WTC11 (cell line): ENCODE data around the gene MAML2. TPM values are rescaled to one million over a fixed set of nuclear protein-coding genes. Genes with fewer than 3 reads are reported as not detected.

Experiments
- ATAC-seq: fragments of 200-7000 bp; cut with Tn5 transposase; 2 replicates; pipeline ENCODE4 v1.10.0; 2021; ENCODE audit warnings: mild to moderate bottlenecking, moderate library complexity
- CTCF ChIA-PET: fragments of 300-600 bp; sonication (Branson Sonifier 250); formaldehyde crosslinking; loops from one replicate; lab custom pipeline; 2021; ENCODE audit warnings: antibody characterized with exemption; lab: Charles Lee
- POLR2A ChIA-PET: fragments of 350-600 bp; sonication (Branson Sonifier 250); formaldehyde crosslinking; loops from one replicate; lab custom pipeline; 2021; ENCODE audit warnings: antibody characterized with exemption; lab: Charles Lee
- DNase-seq: peaks from one replicate; pipeline ENCODE4 v3.0.0; 2021; ENCODE audit warnings: low spot score
- H3K27ac Mint-ChIP-seq: 2 replicates; pipeline ENCODE4 v1.8.0; 2021; ENCODE audit warnings: mixed read lengths
- H3K27me3 Mint-ChIP-seq: 2 replicates; pipeline ENCODE4 v1.8.0; 2021; ENCODE audit warnings: low read depth, mild to moderate bottlenecking, moderate library complexity, mixed read lengths
- H3K36me3 Mint-ChIP-seq: 2 replicates; pipeline ENCODE4 v1.8.0; 2021; ENCODE audit warnings: mixed read lengths
- H3K4me1 Mint-ChIP-seq: 2 replicates; pipeline ENCODE4 v1.8.0; 2022; ENCODE audit warnings: mixed read lengths
- H3K4me3 Mint-ChIP-seq: 2 replicates; pipeline ENCODE4 v1.8.0; 2021; ENCODE audit warnings: mild to moderate bottlenecking, moderate library complexity, mixed read lengths
- H3K9me3 Mint-ChIP-seq: 2 replicates; pipeline ENCODE4 v1.8.0; 2021; ENCODE audit warnings: mixed read lengths
- ATF1 ChIP-seq: sonication (generic); formaldehyde crosslinking; IDR thresholded peaks from 2 replicates; pipeline ENCODE4 v1.8.1; 2023; ENCODE audit warnings: mild to moderate bottlenecking, moderate library complexity, missing genetic modification reagents
- ATF3 ChIP-seq: sonication (generic); formaldehyde crosslinking; conservative IDR thresholded peaks from 2 replicates; pipeline ENCODE4 v1.8.1; 2022; ENCODE audit warnings: mild to moderate bottlenecking, missing genetic modification reagents
- CREB1 ChIP-seq: sonication (generic); formaldehyde crosslinking; IDR thresholded peaks from 2 replicates; pipeline ENCODE4 v1.8.0; 2023; ENCODE audit warnings: mild to moderate bottlenecking, missing genetic modification reagents
- CREM ChIP-seq: sonication (generic); formaldehyde crosslinking; IDR thresholded peaks from 2 replicates; pipeline ENCODE4 v1.8.1; 2022; ENCODE audit warnings: mild to moderate bottlenecking, missing genetic modification reagents, moderate library complexity
- E2F4 ChIP-seq: sonication (generic); formaldehyde crosslinking; IDR thresholded peaks from 2 replicates; pipeline ENCODE4 v1.8.1; 2022; ENCODE audit warnings: low read depth, mild to moderate bottlenecking, moderate library complexity, missing genetic modification reagents, borderline replicate concordance
- ELF4 ChIP-seq: sonication (generic); formaldehyde crosslinking; IDR thresholded peaks from 2 replicates; pipeline ENCODE4 v1.8.1; 2022; ENCODE audit warnings: low read depth, mild to moderate bottlenecking, moderate library complexity, missing genetic modification reagents
- ETV6 ChIP-seq: sonication (generic); formaldehyde crosslinking; IDR thresholded peaks from 2 replicates; pipeline ENCODE4 v1.8.1; 2022; ENCODE audit warnings: mild to moderate bottlenecking, missing genetic modification reagents
- GABPB1 ChIP-seq: sonication (generic); formaldehyde crosslinking; IDR thresholded peaks from 2 replicates; pipeline ENCODE4 v1.8.1; 2023; ENCODE audit warnings: mild to moderate bottlenecking, missing genetic modification reagents
- HMGA2 ChIP-seq: fragments of 250-450 bp; sonication (Bioruptor Pico); IDR thresholded peaks from 2 replicates; pipeline ENCODE4 v1.4.0; 2021; ENCODE audit warnings: mild to moderate bottlenecking, moderate library complexity
- JAZF1 ChIP-seq: fragments of 250-450 bp; sonication (Bioruptor Pico); IDR thresholded peaks from 2 replicates; pipeline ENCODE4 v1.9.0; 2021; ENCODE audit warnings: moderate library complexity, mild to moderate bottlenecking, inconsistent platforms
- MLX ChIP-seq: sonication (generic); formaldehyde crosslinking; IDR thresholded peaks from 2 replicates; pipeline ENCODE4 v1.8.1; 2023; ENCODE audit warnings: mild to moderate bottlenecking, missing genetic modification reagents, moderate library complexity
- MXD4 ChIP-seq: fragments of 250-450 bp; sonication (Bioruptor Pico); IDR thresholded peaks from 2 replicates; pipeline ENCODE4 v1.8.0; 2021; ENCODE audit warnings: mild to moderate bottlenecking, moderate library complexity, borderline replicate concordance
- NFE2L1 ChIP-seq: sonication (generic); formaldehyde crosslinking; IDR thresholded peaks from 2 replicates; pipeline ENCODE4 v1.8.1; 2023; ENCODE audit warnings: missing genetic modification reagents
- NR1H2 ChIP-seq: sonication (generic); formaldehyde crosslinking; IDR thresholded peaks from 2 replicates; pipeline ENCODE4 v1.9.0; 2021; ENCODE audit warnings: mild to moderate bottlenecking, moderate library complexity, missing genetic modification reagents
- NR3C1 ChIP-seq: sonication (generic); formaldehyde crosslinking; conservative IDR thresholded peaks from 2 replicates; pipeline ENCODE4 v1.8.1; 2023; ENCODE audit warnings: low read depth, mild to moderate bottlenecking, missing genetic modification reagents
- PRRX2 ChIP-seq: fragments of 250-450 bp; sonication (Bioruptor Pico); IDR thresholded peaks from 2 replicates; pipeline ENCODE4 v1.8.0; 2021; ENCODE audit warnings: mild to moderate bottlenecking
- RELA ChIP-seq: sonication (generic); formaldehyde crosslinking; IDR thresholded peaks from 2 replicates; pipeline ENCODE4 v1.8.1; 2022; ENCODE audit warnings: missing genetic modification reagents, mild to moderate bottlenecking, borderline replicate concordance
- SMAD3 ChIP-seq: sonication (generic); formaldehyde crosslinking; IDR thresholded peaks from 2 replicates; pipeline ENCODE4 v1.8.0; 2022; ENCODE audit warnings: missing genetic modification reagents, mild to moderate bottlenecking, borderline replicate concordance
- SMAD4 ChIP-seq: sonication (generic); formaldehyde crosslinking; IDR thresholded peaks from 2 replicates; pipeline ENCODE4 v1.8.0; 2022; ENCODE audit warnings: mild to moderate bottlenecking, missing genetic modification reagents
- SOX15 ChIP-seq: fragments of 250-450 bp; sonication (Bioruptor Pico); IDR thresholded peaks from 2 replicates; pipeline ENCODE4 v1.9.0; 2021; ENCODE audit warnings: mild to moderate bottlenecking
- TEAD1 ChIP-seq: sonication (generic); formaldehyde crosslinking; IDR thresholded peaks from 2 replicates; pipeline ENCODE4 v1.8.0; 2022; ENCODE audit warnings: mild to moderate bottlenecking, missing genetic modification reagents
- TP53 ChIP-seq: sonication (generic); formaldehyde crosslinking; IDR thresholded peaks from 2 replicates; pipeline ENCODE4 v1.8.1; 2023; ENCODE audit warnings: mild to moderate bottlenecking, missing genetic modification reagents
- ZBTB21 ChIP-seq: sonication (generic); formaldehyde crosslinking; IDR thresholded peaks from 2 replicates; pipeline ENCODE4 v1.8.1; 2023; ENCODE audit warnings: mild to moderate bottlenecking, missing genetic modification reagents, borderline replicate concordance
- ZNF121 ChIP-seq: sonication (generic); formaldehyde crosslinking; IDR thresholded peaks from 2 replicates; pipeline ENCODE4 v1.8.0; 2023; ENCODE audit warnings: missing genetic modification reagents
- ZNF219 ChIP-seq: sonication (generic); formaldehyde crosslinking; IDR thresholded peaks from 2 replicates; pipeline ENCODE4 v1.8.0; 2023; ENCODE audit warnings: missing genetic modification reagents, mild to moderate bottlenecking, borderline replicate concordance
- ZNF317 ChIP-seq: sonication (generic); formaldehyde crosslinking; IDR thresholded peaks from 2 replicates; pipeline ENCODE4 v1.8.1; 2023; ENCODE audit warnings: low read depth, mild to moderate bottlenecking, moderate library complexity, missing genetic modification reagents, borderline replicate concordance
- ZNF423 ChIP-seq: fragments of 250-450 bp; sonication (Bioruptor Pico); IDR thresholded peaks from 2 replicates; pipeline ENCODE4 v2.1.2; 2022; ENCODE audit warnings: mild to moderate bottlenecking, moderate library complexity
- total RNA-seq: library from RNA; stranded (reverse); gene quantifications from 3 replicates; pipeline ENCODE4 v1.2.3, GENCODE V29; 2021
- TF ChIP-seq, protein P1 (sequence below): sonication (generic); formaldehyde crosslinking; IDR thresholded peaks from 2 replicates; pipeline ENCODE4 v1.8.1; 2023; ENCODE audit warnings: mild to moderate bottlenecking, moderate library complexity, missing genetic modification reagents
- TF ChIP-seq, protein P2 (sequence below): sonication (generic); formaldehyde crosslinking; IDR thresholded peaks from 2 replicates; pipeline ENCODE4 v1.8.1; 2023; ENCODE audit warnings: mild to moderate bottlenecking, missing genetic modification reagents

Gene MAML2
- total RNA-seq, 1 experiment from 2014 or later = 8.1 TPM

GRCh38 chr11:96306071-96306470 is 36.9 kb downstream of the MAML2 start:
- no peak overlapping the region for H3K4me3 Mint-ChIP-seq
- TF ChIP-seq CREB1 (CRISPR knock-in tag) (no peak), ZNF317 (CRISPR knock-in tag) (no peak), JAZF1 (CRISPR knock-in tag) (no peak), MLX (CRISPR knock-in tag) (no peak), HMGA2 (CRISPR knock-in tag) (no peak), ZNF121 (CRISPR knock-in tag) (no peak), SMAD4 (CRISPR knock-in tag) (no peak), TEAD1 (CRISPR knock-in tag) (no peak), ZNF423 (CRISPR knock-in tag) (no peak), NR3C1 (CRISPR knock-in tag) (no peak), NR1H2 (CRISPR knock-in tag) (no peak), ELF4 (no peak), TP53 (CRISPR knock-in tag) (no peak), CREM (no peak)
- TF ChIP-seq, protein P1, sequence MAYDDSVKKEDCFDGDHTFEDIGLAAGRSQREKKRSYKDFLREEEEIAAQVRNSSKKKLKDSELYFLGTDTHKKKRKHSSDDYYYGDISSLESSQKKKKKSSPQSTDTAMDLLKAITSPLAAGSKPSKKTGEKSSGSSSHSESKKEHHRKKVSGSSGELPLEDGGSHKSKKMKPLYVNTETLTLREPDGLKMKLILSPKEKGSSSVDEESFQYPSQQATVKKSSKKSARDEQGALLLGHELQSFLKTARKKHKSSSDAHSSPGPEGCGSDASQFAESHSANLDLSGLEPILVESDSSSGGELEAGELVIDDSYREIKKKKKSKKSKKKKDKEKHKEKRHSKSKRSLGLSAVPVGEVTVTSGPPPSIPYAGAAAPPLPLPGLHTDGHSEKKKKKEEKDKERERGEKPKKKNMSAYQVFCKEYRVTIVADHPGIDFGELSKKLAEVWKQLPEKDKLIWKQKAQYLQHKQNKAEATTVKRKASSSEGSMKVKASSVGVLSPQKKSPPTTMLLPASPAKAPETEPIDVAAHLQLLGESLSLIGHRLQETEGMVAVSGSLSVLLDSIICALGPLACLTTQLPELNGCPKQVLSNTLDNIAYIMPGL (CRISPR knock-in tag) = no peak
- ChIA-PET POLR2A (no interaction called here), CTCF (interaction anchor here (1.7 to 2.5 kb wide), 3 partner anchors 25 to 37 kb away, joined by 4 to 14 read pairs (median 7); partner anchors contain the start of gene MAML2)
- no peaks in the 10 kb centered on the region for H3K27me3 Mint-ChIP-seq
- no peaks in the 10 kb centered on the region for H3K36me3 Mint-ChIP-seq
- ATAC-seq = no peak
- peaks cover 36% of the 10 kb centered on the region for H3K4me1 Mint-ChIP-seq
- H3K9me3 Mint-ChIP-seq = no peaks in the 10 kb centered on the region
- no peak overlapping the region for H3K27ac Mint-ChIP-seq
- DNase-seq = no peak

- POLR2A ChIA-PET = no interaction called here
- TF ChIP-seq CREB1 (CRISPR knock-in tag) (no peak), ELF4 (no peak), E2F4 (no peak), ATF3 (CRISPR knock-in tag) (no peak), ETV6 (CRISPR knock-in tag) (no peak), ATF1 (CRISPR knock-in tag) (no peak), NR1H2 (CRISPR knock-in tag) (no peak), SMAD3 (CRISPR knock-in tag) (no peak)
- Mint-ChIP-seq H3K27ac (no peak overlapping the region; the same call in 1 of the 2 replicates), H3K4me1 (peaks cover 42% of the 10 kb centered on the region), H3K36me3 (no peaks in the 10 kb centered on the region), H3K27me3 (no peaks in the 10 kb centered on the region), H3K4me3 (no peak overlapping the region), H3K9me3 (no peaks in the 10 kb centered on the region)
- DNase-seq (no peak), ATAC-seq (no peak)
- CTCF ChIA-PET = interaction anchor here (1.4 kb wide), 1 partner anchor 39 kb away, joined by 5 read pairs; the partner anchor contains the start of gene MAML2
Measured at GRCh38 chr11:96303980-96304379, 39.0 kb downstream of the MAML2 start.

DNA sequence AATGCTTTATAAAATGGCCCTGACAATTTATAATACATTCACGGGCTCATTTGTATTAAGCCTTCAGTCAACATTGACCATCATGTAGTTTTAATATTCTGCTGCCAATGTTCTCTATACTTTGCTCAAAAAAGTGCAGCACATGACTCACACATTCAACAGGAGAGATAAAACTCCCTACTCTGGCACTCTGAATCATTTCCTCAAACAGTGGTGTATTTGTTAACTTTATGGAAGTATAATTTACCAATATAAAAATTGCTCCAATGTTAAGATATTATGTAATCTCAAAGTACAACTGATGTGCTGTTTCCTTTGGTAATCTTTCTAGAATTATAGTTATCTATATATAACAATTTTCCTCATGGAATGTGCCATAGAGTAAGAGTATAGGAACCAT is 39.9 kb downstream of the MAML2 start:
- H3K27me3 Mint-ChIP-seq = no peaks in the 10 kb centered on the region
- no peak overlapping the region for H3K27ac Mint-ChIP-seq
- peaks cover 37% of the 10 kb centered on the region for H3K4me1 Mint-ChIP-seq
- H3K36me3 Mint-ChIP-seq = no peaks in the 10 kb centered on the region
- ATAC-seq (no peak), DNase-seq (no peak)
- H3K4me3 Mint-ChIP-seq = no peak overlapping the region
- ChIA-PET CTCF (no interaction called here), POLR2A (no interaction called here)
- H3K9me3 Mint-ChIP-seq = no peaks in the 10 kb centered on the region
- TF ChIP-seq NFE2L1 (CRISPR knock-in tag) (no peak), E2F4 (no peak), HMGA2 (CRISPR knock-in tag) (no peak), ZBTB21 (CRISPR knock-in tag) (no peak), PRRX2 (CRISPR knock-in tag) (no peak), ZNF219 (CRISPR knock-in tag) (no peak), SOX15 (CRISPR knock-in tag) (no peak), ETV6 (CRISPR knock-in tag) (no peak), MXD4 (CRISPR knock-in tag) (no peak), RELA (CRISPR knock-in tag) (no peak), GABPB1 (CRISPR knock-in tag) (no peak)
- TF ChIP-seq, protein P2, sequence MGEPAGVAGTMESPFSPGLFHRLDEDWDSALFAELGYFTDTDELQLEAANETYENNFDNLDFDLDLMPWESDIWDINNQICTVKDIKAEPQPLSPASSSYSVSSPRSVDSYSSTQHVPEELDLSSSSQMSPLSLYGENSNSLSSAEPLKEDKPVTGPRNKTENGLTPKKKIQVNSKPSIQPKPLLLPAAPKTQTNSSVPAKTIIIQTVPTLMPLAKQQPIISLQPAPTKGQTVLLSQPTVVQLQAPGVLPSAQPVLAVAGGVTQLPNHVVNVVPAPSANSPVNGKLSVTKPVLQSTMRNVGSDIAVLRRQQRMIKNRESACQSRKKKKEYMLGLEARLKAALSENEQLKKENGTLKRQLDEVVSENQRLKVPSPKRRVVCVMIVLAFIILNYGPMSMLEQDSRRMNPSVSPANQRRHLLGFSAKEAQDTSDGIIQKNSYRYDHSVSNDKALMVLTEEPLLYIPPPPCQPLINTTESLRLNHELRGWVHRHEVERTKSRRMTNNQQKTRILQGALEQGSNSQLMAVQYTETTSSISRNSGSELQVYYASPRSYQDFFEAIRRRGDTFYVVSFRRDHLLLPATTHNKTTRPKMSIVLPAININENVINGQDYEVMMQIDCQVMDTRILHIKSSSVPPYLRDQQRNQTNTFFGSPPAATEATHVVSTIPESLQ (CRISPR knock-in tag) = no peak
